GM13977 (cell line): ENCODE data around the gene TMEM179.
"Not testable (repeated sequence)": the region's sequence is repeated elsewhere in the genome, so short reads cannot be mapped to it uniquely, and the experiment has no call there.

Source experiments
- DNase-seq: peaks from one replicate; pipeline ENCODE4 v3.0.0; 2012; ENCODE audit warnings: low spot score
- CTCF ChIP-seq: IDR thresholded peaks from 2 replicates; pipeline ENCODE4 v1.5.1; 2012; ENCODE audit warnings: mild to moderate bottlenecking, control low read depth; ENCODE audit not compliant: insufficient read depth; ENCODE audit errors: extremely low read depth, missing control alignments
- in situ Hi-C: fragments of 300-500 bp; cut with MboI; formaldehyde crosslinking; loops from one replicate; pipeline ENCODE4 v1.12.0; 2022; ENCODE audit warnings: low sequenced_read_pairs, low pct_unique_long_range_greater_than_20kb, mixed read lengths, inconsistent platforms; ENCODE audit not compliant: unreplicated experiment

Gene TMEM179

DNA sequence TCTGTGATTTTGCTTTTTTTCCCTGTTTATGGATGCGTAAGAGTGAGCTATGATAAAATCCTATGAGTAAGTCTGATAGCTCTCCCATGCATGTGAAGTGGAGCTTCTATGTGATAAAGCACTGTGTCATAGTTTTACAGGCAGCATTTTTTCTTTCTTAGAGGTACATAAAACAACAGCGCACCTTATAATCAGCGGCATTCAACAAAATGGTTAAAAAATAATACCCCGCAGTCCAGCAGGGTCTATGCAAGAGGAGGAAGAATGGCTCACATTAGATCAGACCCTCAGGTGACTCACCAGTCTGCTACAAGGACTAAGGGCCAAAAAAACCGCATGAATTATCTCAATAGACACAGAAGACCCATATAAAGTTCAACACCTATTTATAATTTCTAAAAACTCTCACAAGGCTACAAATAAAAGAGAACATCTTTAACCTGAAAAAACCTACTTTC lies 33.0 kb upstream of the TMEM179 start:
- in situ Hi-C loops = no loop called here
- DNase-seq = no peak
- no peak for TF ChIP-seq CTCF

DNA sequence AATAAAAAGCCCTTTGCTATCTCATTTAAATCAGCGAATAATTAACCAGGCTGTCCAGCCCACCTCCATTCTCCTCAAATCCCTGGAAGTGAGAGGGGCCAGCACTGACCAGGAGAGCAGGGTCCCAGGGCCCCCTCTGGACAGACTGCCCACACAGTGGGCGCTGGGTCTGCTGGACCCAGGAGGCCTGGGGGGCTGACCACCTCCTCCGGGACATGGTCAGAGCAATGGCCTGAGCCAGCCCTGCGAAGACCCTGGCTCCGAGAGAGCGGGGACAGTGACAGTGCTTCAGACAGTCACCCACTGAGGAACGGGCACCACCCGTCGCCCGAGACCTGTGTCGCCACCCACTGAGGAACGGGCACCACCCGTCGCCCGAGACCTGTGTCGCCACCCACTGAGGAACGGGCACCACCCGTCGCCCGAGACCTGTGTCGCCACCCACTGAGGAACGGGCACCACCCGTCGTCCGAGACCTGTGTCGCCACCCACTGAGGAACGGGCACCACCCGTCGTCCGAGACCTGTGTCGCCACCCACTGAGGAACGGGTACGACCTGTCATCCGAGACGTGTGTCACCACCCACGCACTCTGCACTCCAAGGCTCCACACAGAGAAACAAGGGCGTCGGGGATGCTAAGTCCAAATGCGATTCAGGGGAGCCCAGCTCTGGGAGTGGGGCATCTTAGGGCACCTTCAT lies 32.4 kb upstream of the TMEM179 start:
- DNase-seq, in situ Hi-C loops: not testable (repeated sequence)

DNA sequence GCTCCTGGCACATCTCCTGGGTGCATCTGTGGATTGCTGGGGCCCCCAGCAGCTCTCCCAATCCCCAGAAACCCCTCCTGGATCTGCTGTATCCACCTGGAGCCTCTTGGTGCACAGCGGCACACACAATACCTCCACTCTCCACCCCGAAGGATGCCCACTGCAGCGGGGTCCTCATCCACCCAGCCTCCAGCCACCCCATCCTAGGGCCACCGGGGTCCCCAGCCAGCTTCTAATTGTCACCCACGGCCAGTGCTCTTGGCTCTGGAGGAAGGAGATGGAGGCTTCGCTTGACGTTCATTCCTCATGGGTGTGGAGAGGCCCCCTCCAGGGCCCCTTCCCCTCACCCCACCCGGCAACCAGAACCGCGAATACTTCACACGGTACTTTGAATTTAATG lies 31.6 kb upstream of the TMEM179 start:
- in situ Hi-C loops = no loop called here
- no peak for TF ChIP-seq CTCF
- DNase-seq = no peak

GRCh38 chr14:104635717-104636116 lies 31.1 kb upstream of the TMEM179 start:
- no peak for TF ChIP-seq CTCF
- DNase-seq = no peak
- in situ Hi-C loops = no loop called here

- no peak for DNase-seq
- no peak for TF ChIP-seq CTCF
- in situ Hi-C loops = no loop called here
Measured at GRCh38 chr14:104634886-104635570, 30.5 kb upstream of the TMEM179 start.

DNA sequence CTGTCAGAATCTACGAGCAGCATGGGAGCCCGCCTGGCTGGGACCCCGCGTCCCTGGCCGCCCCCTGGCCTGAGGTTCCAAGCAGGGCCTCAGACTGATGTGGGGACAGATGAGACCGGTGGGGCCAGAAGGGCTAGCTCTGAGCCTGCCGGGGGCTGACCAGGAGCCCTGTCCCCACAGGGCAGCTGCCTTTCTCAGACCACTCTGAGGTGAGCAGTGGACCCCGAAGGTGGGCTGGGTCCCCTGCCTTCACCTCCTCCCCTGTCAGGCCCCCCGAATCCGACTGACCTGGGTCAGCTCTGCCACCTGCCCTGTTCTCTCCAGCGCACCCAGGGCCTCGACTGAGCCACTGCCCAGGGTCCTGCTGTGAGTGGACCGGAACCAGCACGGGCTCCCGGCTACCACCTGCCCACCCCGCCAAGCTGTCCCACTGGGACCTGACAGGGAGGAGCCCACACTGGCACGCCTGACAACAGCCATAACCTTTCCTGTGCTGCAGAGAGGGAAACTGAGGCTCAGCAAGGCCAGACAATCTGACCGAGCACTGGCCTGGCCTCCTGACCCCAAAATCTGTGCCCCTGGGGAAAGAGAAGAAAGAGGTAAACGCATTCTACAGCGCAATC lies 29.7 kb upstream of the TMEM179 start:
- no peak for DNase-seq
- TF ChIP-seq CTCF = no peak
- in situ Hi-C loops = no loop called here
